COR-L47 (cell line): Measurements from ENCODE around the gene C11orf21.

Source experiments
- DNase-seq: peaks from one replicate; lab custom pipeline; 2025; lab: John Stamatoyannopoulos, UW

C11orf21 gene

GRCh38 chr11:2271327-2272227 lies 30.1 kb downstream of the C11orf21 start:
- no peak for DNase-seq

DNA sequence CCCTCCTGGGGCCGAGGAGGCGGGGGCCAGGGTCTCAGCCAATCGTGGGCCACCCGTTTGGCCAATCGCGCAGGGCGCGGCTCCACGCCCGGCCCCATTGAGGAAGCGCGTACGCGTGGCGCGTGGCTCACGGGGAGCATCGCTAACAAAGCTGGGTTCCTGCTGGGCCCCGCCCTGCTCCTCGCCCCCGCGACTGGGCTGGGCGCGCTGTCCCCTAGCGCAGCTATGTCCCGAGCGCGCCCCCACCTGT lies 30.7 kb downstream of the C11orf21 start:
- DNase-seq = no peak

DNA sequence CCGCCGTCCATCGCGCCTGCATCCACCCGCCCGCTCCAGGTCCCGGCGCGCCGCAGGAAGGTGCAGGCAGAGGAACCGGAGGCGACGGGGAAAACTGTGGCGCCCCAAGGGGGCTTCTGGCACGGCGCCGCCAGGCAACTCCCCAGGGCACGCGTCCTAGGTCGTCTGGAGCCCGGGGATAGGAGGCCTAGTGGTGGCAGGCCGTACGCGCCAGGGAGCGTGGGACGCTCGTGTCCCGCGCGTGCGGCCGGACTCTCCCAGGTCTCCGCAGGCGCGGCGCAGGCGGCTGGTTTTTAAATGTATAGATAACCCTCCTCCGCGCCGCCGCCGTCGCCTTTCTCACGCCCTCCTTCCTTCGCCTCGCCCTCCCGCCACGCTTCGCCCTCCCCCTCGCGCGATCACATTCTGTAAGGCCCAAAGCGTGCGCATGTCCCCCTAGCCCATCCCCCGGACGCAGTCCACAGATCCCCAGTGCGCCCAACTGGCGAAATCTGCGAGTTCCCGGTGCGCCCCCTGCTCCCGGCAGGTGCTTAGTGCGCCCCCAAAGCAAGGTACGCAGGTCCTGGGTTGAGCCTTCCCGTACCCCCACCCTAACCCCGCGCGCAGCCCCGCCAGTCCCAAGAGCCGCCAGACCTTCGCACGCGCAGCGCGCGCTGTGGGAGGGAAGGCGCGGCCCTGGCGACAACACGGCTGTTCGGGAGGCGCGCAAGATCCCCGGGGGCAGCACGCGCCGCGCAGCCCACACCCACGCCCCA lies 31.2 kb downstream of the C11orf21 start, which contains the start of gene ASCL2:
Gene ASCL2 (minus strand): TSS at position 267 of the 755 bp plus-strand sequence. CDS start 256 bp downstream, at position 11.
- DNase-seq = peak; percentile 22

DNA sequence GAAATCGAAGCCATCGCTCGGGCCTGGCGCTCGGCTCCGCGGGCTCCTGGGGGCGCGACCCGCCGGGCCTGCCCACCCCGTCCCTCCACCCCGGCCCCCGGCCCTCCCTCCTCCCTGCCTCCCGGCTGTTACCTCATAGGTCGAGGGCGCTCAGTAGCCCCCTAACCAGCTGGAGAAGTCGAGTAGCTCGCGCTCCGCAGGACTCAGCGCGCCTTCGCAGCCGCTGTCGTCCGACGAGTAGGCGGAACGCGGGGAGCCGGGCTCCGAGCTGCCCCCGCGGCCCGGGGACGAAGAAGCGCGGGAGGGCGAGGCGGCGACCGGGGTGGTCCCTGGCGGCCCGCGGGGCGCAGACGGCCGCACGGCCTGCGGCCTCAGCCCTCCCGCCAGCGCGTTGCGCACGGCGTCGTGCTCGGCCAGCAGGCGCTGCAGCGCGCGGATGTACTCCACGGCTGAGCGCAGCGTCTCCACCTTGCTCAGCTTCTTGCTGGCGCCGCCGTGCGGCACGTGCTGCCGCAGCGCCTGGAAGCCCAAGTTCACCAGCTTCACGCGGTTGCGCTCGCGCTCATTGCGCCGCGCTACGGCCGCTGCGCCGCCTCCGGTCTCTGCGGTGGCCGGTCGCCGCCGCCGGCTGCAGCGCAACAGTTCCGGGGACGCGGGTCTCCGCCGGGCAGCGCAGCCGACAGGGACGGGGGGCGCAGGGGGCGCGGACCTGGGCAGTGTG lies 32.0 kb downstream of the C11orf21 start:
- peak; percentile 89 for DNase-seq

GRCh38 chr11:2268729-2269600 lies 32.8 kb downstream of the C11orf21 start:
- DNase-seq = peak; percentile 65

DNA sequence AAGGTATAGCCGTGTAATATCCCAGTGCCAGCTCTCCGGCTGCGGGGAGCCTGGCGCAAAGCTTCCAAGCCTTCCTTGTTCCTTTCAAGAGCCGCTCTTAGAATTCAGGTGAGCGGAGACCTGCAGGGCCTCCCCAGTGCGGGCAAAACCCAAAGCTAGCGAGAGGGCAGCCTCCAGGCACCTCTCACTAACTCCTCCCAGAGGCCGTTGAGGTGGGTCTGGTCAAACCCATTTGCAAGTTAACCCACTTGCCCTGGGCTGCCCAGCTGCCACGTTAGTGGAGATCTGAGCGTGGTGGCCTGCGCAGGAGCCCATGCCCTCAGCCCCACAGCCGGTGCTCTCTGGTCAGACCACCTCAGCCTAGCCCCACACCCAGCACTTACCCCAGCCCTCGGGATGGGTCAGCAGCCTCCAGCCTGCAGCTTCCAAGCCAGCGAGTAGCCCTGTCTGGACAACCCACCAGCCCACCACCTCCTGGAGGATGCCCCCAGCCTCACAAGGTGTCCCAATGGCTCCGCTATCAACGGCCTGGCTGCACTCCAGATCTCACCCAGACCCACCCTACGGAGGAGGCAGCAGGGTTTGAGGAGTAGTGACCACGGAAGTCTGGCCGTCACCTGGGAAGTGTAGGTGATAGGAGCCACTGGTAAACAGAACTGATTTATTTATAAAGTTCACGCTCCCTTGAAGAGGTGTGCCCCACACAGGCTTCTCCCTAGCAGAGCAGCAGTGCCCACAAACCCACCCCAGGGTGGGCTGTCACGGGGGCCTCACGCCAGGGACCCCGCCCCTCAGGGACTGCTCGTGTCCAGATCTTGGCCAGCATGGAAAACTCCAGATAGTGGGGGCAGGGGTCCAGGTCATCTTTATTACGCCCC lies 33.6 kb downstream of the C11orf21 start:
- no peak for DNase-seq

GRCh38 chr11:2267306-2267850 lies 34.3 kb downstream of the C11orf21 start:
- no peak for DNase-seq

- no peak for DNase-seq
Measured at GRCh38 chr11:2266586-2267305, 35.0 kb downstream of the C11orf21 start.

GRCh38 chr11:2265854-2266585 lies 35.7 kb downstream of the C11orf21 start:
- DNase-seq = no peak

DNA sequence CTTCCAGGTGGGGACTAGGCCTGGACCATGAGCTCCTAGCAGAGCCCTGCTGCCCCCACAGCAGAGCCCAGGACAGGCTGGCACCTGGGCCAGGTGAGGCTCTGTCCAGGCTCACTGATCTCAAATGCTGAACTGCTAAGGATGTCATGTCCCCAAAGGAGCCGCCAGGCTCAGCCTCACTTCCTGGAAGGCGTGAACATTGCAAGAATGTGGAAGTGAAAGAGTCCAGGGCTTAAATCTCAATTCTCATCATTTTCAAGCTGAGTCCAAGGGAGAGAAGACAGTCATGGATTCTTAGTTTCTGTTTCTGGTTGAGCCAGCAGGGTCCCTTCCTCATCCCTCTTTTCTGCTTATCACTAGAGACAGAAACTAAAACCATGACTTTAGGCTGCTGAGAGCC lies 36.3 kb downstream of the C11orf21 start:
- no peak for DNase-seq

GRCh38 chr11:2264366-2265053 lies 37.2 kb downstream of the C11orf21 start:
- no peak for DNase-seq

DNA sequence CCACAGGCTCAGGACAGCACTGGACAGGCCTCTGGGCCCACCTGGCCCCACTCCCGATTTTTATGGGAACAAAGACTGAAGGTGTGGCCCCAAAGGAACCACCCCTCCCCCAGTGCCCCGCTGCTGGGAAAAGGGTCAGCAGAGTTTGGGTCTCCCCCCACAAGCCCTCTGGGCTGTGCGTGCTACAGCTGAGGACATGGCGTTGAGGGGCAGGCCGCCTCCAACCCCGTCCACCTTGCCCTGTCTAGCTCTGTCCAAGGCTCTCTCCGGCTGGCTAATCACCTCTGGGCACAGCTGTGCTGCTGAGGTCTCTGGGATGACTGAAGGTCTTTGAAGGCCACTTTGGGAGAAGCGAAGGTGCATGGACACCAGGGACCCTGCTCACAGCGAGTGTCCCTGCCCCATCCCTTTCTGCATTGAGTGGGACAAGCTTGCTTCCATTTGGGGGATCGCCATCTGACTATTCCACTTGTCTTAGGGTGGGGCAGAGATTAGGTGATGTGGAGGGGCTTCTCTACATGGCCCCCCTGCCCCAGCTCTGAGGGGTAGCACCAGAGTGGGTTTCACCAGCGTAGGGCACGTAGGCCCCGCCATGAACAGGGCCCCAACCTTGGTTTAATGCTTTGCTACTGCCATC lies 37.9 kb downstream of the C11orf21 start:
- DNase-seq = no peak

DNA sequence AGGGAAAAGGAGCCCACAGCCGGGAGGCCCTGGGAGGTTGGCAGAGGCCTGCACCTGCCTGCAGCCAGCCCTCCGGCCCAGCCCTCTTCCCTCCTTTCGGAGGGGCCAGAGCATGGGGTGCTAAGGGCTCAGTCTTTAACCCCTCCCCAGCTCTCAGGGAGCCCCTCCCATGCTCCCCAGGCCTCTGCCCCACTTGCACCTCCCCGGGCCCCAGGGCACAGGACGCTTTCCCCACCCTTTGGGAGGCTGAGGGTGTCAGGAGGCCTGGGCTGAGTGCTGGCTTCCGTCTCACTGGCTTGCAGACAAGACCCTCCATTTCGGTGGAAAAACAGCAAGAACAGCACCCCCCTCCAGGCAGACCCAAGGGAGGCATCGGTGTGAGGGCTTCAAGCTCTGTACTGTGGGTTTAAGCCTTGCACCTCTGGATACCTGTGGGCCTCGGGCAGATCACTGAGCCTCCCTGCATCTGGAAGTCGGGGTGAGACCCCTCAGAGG lies 38.6 kb downstream of the C11orf21 start:
- no peak for DNase-seq

DNA sequence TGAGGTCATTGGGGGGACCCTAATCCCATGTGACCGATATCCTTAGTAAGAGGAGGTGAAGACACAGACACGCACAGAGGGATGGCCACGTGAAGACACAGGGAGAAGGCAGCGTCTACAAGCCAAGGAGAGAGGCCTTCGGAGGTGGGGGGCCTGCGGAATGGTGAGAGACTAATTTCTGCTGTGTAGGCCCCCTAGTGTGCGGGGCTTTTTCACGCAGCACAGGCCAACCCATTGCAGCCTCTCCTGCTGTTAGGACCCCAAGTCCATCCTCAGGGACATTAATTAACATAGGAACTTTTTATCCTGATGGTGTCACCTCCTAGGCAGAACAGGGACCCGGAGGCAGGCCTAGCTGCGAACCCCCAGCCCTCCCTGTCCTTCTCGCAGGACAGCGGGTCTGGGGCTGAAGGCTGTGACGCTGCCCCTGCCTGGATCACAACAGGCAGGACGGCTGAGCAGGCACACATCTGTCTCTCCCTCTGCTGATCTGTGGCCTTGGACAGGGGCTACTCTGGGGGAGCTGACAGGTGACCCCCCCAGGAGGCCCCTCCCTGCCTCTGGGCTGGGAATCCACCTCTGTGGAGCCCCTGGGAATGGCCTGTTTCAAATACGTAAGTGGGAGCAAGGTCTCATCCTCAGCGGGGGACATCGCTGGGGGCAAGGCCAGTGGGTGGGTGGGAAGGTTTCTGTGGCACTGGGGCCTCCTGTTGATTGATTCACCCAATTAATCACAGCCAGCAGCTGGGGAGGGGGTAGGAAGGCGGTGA lies 39.2 kb downstream of the C11orf21 start:
- DNase-seq = no peak

DNA sequence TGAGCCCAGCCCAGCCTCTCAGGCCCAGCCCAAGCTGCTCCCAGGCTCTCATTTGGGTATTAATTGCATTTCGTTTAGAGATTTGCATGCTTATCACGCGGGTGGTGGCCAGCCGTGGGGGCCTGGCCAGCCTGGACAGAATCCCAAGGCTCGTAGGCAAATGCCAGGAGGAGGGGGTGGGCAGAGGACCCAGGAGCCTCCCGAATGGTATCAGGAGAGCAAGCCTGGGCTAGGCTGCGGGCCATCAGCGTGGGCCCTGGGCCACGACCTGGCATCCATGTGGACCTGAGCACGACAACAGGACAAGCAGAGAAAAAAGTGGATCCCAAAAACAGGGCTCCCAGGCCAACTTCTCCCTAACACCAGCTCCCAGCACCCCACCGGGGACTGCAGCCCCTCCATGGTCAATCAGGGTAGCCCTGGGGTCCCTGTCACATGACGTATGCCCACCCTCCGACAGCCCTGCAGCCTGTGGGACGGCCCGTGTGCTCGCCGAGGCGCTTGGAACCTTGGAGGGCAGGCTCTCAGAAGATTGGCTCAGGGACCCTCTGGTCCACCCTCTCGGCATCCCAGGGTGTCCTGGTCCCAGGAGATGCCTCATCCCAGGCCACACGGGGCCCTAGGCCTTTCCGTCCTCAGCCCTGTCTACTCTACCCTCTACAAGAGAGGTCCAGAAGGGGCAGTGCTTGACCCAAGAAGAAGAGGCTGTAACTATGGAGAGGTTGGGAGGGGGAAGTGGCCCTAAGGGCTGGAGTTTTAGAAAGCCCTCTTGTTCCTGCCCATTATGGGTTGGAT lies 40.1 kb downstream of the C11orf21 start:
- DNase-seq = no peak
